ENCODE data around the gene DHRSX. TPM values are rescaled to one million over a fixed set of nuclear protein-coding genes. Genes with fewer than 3 reads are reported as not detected.

Gene DHRSX
- total and polyA plus RNA-seq, 10 of the 15 experiments (the other 5 are each of a cell fraction or from before 2014, with no cell fraction given), result 1.7 to 39.5 (median 16.5) TPM

- no peaks in the 10 kb centered on the region for H3K79me2 ChIP-seq (ENCODE audit: control insufficient read depth, insufficient read depth, low read length)
- TF ChIP-seq SREBF1 (IDR thresholded peaks at IDR 0.05; ENCODE audit: low read length) (no peak), E4F1 (IDR thresholded peaks at IDR 0.05; ENCODE audit: borderline replicate concordance, partially characterized antibody) (no peak), CREB1 (IDR thresholded peaks at IDR 0.05; ENCODE audit: low read depth) (no peak), ZNF592 (IDR thresholded peaks at IDR 0.05) (no peak)
- no peaks in the 10 kb centered on the region for H4K20me1 ChIP-seq (ENCODE audit: control insufficient read depth, insufficient read depth)
- no peak overlapping the region for H3K4me2 ChIP-seq (ENCODE audit: control insufficient read depth, insufficient read depth)
- H3K9me3 ChIP-seq (replicated peaks; ENCODE audit: control insufficient read depth, insufficient read depth, low read length), result no peaks in the 10 kb centered on the region; the same call in 2 of the 3 replicates
- ChIA-PET SMC1A (ENCODE audit: uncharacterized antibody, unreplicated experiment) (no interaction called here), RAD21 (ENCODE audit: unreplicated experiment) (no interaction called here), CTCF (no interaction called here), POLR2A (no interaction called here)
- in situ Hi-C loops (cut with MboI), result no loop called here
- H3K4me3 ChIP-seq, result no peak overlapping the region
- no peaks in the 10 kb centered on the region for H3K36me3 ChIP-seq (ENCODE audit: control insufficient read depth in 2 of 2, insufficient read depth in 2 of 2, low read length in 1 of 2)
- ATAC-seq (no peak), FAIRE-seq (no peak), DNase-seq (ENCODE audit: low read depth, low spot score) (no peak)
- no peak overlapping the region for H3K9ac ChIP-seq (ENCODE audit: control insufficient read depth, insufficient read depth, low read length)
- no peak overlapping the region for H2AFZ ChIP-seq (ENCODE audit: control insufficient read depth, low read depth, low read length)
- H3K27me3 ChIP-seq (replicated peaks in 1 of 2; ENCODE audit: control insufficient read depth in 2 of 2, insufficient read depth in 2 of 2, low read length in 1 of 2), result no peaks in the 10 kb centered on the region
- intact Hi-C loops (cut with micrococcal nuclease; ENCODE audit: unreplicated experiment), result no loop called here
- WGBS (ENCODE audit: insufficient coverage, insufficient replicate concordance, low lambda C conversion rate, missing lambda C conversion rate), result 64% methylated on average over 15 of the region's 15 CpGs
- no peak overlapping the region for H3K27ac ChIP-seq (ENCODE audit: control insufficient read depth, insufficient read depth)
- BruUV-seq (replicated peaks), result no TSS peak
- H3K4me1 ChIP-seq (ENCODE audit: control insufficient read depth, insufficient read depth, low read length), result no peaks in the 10 kb centered on the region
These were observed 37.4 kb upstream of the DHRSX start for GRCh38 chrX:2538031-2538757.
